GM19328 (cell line): ENCODE results near the gene C1orf226.
"Not testable (repeated sequence)": the region's sequence is repeated elsewhere in the genome, so short reads cannot be mapped to it uniquely, and the experiment has no call there.

Source experiments
- ATAC-seq: cut with Tn5 transposase; IDR thresholded peaks from one replicate; pipeline ENCODE4 v1.9.1; 2021; ENCODE audit warnings: mild to moderate bottlenecking, moderate library complexity; ENCODE audit not compliant: unreplicated experiment

C1orf226 gene

GRCh38 chr1:162404550-162405160 lies 23.1 kb downstream of the C1orf226 start:
- no peak for ATAC-seq

GRCh38 chr1:162405800-162406199 lies 24.3 kb downstream of the C1orf226 start:
- ATAC-seq = no peak

GRCh38 chr1:162406811-162407210 lies 25.3 kb downstream of the C1orf226 start:
- no peak for ATAC-seq

GRCh38 chr1:162407539-162407938 lies 26.0 kb downstream of the C1orf226 start:
- ATAC-seq = no peak

- ATAC-seq = no peak
Measured at GRCh38 chr1:162412002-162412401, 30.5 kb downstream of the C1orf226 start, which contains the start of gene SH2D1B. Gene SH2D1B (minus strand): TSS chr1:162412136. CDS start chr1:162412016, 120 bp downstream.

GRCh38 chr1:162416215-162416614 lies 34.7 kb downstream of the C1orf226 start:
- ATAC-seq = no peak

GRCh38 chr1:162416909-162417308 lies 35.4 kb downstream of the C1orf226 start:
- no peak for ATAC-seq

GRCh38 chr1:162417650-162418049 lies 36.1 kb downstream of the C1orf226 start:
- ATAC-seq = no peak

- ATAC-seq = not testable (repeated sequence)
Measured at GRCh38 chr1:162418584-162418983, 37.1 kb downstream of the C1orf226 start.

GRCh38 chr1:162419450-162419931 lies 38.0 kb downstream of the C1orf226 start:
- not testable (repeated sequence) for ATAC-seq

- ATAC-seq = no peak
Measured at GRCh38 chr1:162420120-162420519, 38.6 kb downstream of the C1orf226 start.

GRCh38 chr1:162421258-162422164 lies 40.0 kb downstream of the C1orf226 start:
- ATAC-seq = no peak

GRCh38 chr1:162422662-162423375 lies 41.3 kb downstream of the C1orf226 start:
- ATAC-seq = no peak

GRCh38 chr1:162430583-162430982 lies 49.1 kb downstream of the C1orf226 start:
- ATAC-seq = no peak

- not testable (repeated sequence) for ATAC-seq
Measured at GRCh38 chr1:162432977-162433713, 51.6 kb downstream of the C1orf226 start.
